HG03175 (cell line): ENCODE data around the gene FGF12.

Experiments
- ATAC-seq: cut with Tn5 transposase; IDR thresholded peaks from one replicate; pipeline ENCODE4 v1.9.1; 2021; ENCODE audit warnings: mild to moderate bottlenecking, moderate library complexity; ENCODE audit not compliant: unreplicated experiment

Gene FGF12

DNA sequence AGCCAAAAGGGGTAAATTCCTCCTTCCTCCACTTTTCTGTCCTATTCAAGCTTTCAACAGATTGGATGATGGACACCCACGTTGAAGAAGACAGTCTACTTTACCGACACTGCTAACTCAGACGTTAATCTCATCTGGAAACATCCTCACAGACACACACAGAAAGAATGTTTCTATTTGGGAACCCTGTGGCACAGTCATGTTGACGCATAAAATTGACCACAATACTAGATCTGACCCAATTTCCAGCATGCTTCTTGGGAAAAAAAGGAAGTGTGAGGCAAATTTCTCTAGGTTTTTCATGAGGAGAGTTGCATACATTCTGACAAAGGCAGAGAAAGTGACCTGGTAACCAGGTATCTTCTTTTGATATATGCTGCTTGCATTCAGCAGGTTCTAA, 594.1 kb downstream of the FGF12 start:
- no peak for ATAC-seq

DNA sequence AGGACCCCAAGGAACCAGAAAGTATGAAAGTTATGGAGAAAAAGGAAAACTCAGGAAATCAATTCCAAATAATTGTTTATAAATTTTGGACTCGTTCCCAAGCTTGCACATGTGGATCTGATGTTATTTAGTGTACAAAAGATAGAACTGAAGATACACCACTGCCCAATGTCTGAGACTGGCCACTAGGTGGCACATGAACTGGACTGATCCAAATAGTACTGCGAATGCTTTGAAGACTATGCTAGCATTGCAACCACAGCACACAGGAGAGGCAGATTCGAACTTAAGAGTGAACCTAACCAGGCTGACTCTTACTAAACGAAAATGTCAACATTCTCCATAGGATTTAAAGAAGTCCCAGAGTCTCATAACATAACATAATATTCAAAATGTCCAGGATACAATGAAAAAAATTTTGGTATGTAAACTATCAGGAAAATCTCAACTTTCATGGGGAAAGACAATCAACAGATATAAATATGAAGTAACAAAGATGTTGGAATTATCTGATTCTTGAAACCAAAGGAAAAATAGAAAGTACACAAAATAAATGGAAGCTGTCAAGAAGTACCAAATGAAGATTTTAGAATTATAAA, 596.7 kb downstream of the FGF12 start:
- ATAC-seq: peak; percentile 72

DNA sequence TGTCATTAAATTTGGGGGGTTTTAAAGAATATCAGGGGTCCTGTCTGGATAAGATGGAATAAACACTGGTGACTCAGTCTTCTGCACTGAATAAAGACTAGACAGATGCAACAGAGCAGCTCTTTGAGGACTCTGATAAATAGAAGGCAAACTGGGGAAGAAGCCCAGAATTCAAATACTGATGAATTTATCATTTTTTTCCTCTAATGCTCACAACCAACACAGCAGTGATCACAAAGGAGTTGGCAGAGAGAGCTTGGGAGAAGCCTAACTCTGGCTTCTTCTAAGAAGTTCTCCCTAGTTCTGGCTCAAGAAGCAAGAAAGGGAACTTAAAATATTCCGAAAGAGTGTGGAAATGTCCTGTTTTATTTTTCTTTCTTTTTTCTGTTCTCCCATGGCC, 597.8 kb downstream of the FGF12 start:
- ATAC-seq: no peak

DNA sequence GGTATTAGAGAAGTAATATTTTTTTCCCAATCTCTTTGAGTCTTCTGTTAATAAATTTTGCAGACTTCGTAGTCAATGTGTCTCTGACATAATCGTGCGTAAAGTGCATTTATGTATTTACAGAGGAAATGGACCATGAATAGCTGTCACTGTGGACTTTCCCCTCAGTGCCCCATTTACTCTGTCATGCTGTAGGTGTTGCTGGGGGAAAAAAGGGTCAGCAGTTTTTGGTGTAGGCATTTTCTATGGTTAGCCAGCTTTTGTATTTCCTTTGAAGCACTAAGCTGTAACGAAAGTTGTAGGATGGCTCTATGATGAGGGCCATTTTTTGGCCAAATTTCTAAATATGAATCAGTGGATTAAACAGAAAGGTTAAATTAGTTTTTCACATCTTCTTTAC, 598.4 kb downstream of the FGF12 start:
- peak; percentile 75 for ATAC-seq

DNA sequence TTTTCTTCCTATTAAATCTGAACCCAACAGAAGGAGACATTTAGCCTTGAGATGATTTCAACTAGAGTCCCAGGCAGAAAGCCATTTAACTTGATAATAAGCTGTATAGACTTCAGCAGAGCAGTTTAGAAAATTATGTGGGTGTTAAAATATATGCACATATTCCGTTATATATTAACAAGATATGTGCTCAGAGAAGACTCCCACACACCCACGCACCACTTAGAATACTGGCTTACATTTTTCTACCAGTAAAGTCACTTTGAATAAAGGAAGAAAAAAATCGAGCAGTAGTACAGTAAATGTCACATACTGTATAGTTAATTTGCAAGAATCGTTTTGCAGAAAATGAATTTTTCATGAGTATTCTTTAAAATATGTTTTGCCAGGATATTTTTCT, 599.3 kb downstream of the FGF12 start:
- ATAC-seq: peak; percentile 30

DNA sequence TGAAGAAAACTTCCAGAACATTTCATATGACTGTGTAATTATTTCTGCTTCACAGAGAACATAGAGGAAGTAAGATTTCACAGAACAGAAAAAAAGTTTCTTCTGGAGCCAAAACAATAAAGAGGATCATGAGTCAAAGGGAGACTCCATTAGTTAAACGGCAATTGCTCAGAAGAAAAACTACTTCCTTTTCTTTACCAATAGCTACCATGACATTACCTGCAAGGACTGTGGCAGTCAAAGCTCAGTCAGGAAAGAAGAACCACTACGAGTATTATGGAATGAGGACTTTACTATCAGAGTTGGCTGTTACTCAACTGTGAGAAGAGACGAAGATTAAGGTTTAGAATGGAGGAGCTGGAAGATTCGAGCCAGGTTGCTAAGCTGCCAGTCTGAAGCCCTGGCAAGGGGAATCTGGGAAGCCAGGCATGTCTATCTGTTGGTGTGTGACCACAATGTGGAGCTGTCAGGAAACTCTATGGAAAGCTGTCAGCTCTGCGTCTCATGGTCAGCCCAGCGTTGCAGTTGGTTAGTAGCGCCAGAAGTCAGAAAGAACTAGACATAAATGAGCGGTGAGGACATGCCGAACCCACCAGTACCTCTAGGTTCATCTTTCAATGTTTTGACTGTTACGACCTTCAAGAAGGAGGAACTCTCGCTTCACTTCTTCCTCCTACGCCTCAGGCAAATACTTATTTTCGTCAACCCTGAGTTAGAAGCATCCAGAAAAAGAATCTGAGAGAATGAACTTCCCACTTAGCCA, 604.3 kb downstream of the FGF12 start:
- ATAC-seq: peak; percentile 87

DNA sequence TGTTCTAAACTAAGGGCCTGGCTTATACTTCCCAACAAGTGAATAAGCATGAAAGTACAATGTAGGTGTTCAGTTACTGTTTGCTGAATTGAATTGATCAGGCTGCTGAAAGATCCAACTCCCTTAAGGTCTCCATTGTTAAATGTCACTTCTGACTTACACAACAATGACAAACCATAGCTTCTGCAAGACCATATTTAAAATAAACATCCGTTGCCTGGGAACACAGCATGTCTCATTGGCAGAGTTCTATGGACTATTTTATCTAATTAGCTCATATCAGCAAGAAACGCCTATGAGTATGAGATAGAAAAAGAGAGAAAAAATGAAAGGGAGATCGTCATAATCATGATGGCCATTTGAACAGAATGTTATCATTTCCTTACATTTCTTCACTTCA, 605.4 kb downstream of the FGF12 start:
- no peak for ATAC-seq

DNA sequence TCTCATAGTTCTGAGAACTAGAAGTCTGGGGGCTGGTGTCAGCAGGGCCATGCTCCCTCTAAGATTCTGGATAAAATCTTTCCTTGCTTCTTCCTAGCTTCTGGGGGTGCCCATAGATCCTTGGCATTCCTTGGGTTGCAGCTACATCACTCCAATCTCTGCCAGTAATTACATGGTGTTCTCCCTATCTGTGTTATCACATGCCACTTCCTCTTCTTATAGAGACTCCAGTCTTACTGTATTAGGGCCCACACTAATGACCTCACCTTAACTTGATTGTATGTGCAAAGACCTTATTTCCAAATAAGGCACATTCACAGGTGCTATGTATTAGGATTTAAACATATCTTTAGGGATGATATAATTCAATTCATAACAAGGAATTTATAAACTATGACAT, 618.5 kb downstream of the FGF12 start:
- no peak for ATAC-seq

DNA sequence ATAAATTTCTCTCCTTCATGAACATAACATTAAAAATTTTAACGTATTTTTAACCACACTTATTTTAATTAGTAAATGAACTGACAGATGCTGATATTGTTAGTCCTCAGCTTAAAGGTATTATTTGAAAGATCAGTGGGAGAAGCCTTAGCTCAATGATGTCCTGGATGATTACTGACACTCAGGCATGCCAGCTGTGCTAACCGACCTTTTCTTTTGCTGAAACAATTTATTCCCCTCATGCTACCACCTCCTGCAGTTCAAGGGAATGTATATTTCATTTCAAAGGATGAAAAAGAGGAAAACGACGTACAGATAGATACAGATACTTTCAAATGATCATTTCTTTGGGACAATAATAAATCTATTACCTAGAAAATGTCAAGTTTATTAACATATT, 620.8 kb downstream of the FGF12 start:
- ATAC-seq: no peak

DNA sequence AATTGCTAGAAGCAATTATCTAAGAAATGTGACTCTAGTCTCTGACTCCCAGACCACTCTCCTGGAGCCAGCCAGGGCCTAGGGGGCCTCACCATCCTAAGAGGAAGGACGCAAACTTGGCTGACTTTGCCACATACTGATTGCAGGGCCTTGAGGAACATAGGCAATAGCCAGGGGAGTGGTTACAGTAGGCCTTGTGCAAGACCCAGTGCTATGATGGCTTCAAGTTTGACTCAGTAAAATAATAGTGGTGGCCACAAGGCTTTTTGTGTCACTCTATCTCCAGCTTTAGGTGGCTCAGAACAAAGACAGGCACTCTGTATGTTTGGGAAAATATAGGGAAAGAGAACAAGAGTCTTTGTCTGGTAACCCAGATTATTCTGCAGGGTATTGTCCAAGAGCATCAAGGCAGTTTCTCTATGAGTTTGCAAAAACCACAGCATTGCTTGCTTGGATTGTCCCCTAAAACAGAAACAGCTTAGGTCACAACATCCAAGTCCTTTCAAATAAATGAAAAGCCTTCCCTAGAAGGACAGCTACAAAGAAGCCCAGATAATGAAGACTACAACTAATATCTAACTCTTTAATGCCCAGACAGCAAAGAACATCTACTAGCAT, 634.8 kb downstream of the FGF12 start:
- ATAC-seq: peak; percentile 35

DNA sequence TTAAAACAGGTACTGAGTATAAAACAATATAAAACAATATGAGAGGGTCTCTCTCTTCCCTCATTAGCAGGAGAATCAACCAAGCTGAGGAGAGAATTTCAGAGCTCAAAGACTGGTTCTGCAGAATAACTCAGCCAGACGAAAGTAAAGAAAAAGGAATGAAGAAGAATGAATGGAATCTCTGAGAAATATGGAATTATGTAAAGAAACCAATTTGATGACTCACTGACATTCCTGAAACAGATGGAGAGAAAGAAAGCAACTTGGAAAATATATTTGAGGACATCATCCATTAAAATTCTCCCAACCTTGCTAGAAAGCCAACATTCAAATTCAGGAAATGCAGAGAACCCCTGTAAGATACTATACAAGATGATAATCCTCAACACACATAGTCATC, 635.5 kb downstream of the FGF12 start:
- no peak for ATAC-seq

DNA sequence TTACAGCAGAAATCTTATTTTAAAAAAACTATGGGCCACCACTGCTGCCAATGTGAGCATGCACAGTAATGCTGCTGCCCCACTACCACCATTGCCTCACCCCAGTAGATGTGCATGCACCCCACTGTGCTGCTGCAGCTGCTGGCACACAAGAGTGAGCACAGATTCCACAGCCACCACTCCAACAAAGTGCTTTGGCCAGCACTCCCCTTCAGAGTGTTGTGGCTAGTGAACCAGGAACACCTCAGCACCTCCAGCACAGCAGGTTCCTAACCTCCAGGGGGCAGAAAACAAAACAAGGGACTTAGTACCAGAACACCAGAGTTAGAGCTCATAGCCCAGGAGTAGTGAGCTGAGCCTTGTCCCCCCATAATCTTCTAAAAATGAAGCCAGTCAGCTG, 636.8 kb downstream of the FGF12 start:
- peak; percentile 82 for ATAC-seq
